GM19043 (cell line): ENCODE measurements around the gene NUP88.
"Not testable (repeated sequence)": the region's sequence is repeated elsewhere in the genome, so short reads cannot be mapped to it uniquely, and the experiment has no call there.

ENCODE experiments used
- ATAC-seq: cut with Tn5 transposase; IDR thresholded peaks from one replicate; pipeline ENCODE4 v1.9.1; 2021; ENCODE audit warnings: low read depth; ENCODE audit not compliant: unreplicated experiment

NUP88 gene

GRCh38 chr17:5419356-5419958, at the start of gene NUP88:
TSS of gene NUP88 (minus strand) at chr17:5419662. CDS start at chr17:5419650, 12 bp downstream.
- peak; percentile 81 for ATAC-seq

DNA sequence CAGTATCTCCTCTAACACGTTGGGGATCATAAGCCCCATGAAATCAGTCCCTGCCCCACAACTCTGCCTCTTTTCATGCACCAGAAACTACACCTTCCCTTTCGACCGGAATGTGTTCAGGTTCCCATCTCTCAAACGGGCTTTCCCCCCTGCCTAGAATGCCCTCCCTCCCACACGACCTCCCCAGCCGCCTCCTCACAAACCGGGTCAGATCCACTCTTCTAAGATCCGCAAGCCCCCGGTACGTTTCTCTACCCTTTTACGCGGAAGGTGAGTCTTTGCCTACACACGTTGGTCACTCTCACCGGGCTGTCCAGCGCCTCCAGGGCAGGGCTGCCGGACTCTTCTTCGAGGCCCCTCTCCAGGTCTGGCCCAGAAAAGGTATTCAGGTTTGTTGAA, 48.6 kb upstream of the NUP88 start:
- no peak for ATAC-seq

GRCh38 chr17:5467416-5467815, 48.0 kb upstream of the NUP88 start:
- ATAC-seq = no peak

DNA sequence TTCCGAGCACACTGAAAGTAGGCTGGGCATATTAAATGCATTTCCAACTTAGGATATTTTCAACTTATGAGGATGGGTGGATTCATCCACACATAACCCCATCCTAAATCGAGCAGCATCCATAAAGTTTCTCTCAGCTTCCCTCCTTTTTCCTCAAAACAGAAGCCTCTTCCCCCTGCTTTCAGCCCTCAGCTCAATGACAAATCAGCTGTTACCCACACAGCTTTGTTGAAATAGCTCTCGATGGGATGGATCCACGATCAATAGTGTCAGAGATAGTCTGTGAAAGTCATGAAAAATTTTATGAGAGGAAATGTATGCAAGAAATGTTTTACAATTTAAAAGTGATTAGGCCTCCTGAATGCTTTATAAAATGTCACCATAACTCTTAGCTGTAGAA, 46.8 kb upstream of the NUP88 start:
- no peak for ATAC-seq

- ATAC-seq = no peak
Observed at GRCh38 chr17:5464717-5465507, 45.5 kb upstream of the NUP88 start.

DNA sequence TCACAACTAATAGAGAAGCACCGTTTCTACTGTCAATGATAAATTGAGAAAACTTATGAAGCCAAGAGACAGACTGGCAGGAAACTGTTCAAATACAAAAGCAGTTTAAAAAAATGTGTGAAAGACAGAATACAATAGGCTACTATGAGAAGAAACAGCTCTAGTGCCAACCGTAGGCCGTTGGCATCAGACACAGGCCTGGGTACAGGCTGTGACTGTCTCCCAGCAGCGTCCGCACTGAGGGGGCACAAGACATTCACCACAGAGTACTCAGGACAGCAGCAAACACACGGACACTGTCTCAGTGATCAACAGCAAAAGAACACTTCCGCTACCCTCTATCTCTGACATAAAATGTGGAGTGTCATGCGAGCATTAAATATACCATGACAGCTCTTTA, 27.3 kb upstream of the NUP88 start:
- no peak for ATAC-seq

GRCh38 chr17:5444209-5444608, 24.7 kb upstream of the NUP88 start:
- no peak for ATAC-seq

DNA sequence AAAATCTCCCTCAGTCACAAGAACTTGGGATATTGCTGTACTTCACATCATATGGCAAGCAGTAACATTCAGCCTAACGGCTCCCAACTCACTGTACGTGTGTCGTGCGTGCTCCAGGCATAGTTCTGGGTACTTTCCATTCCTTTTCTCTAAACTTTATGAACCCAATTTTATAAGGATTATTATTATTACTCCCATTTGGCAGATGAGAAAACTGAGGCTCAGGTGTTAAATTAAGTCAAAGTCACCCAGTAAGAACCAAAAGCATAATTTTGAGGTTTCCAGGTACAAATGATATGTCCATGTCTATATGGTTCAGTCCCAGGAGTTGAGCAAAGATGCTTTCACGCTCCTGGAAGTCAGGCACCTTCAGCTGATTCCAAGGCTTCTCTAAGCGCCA, 24.3 kb upstream of the NUP88 start:
- ATAC-seq = no peak

- no peak for ATAC-seq
Observed at GRCh38 chr17:5439446-5439764, 19.9 kb upstream of the NUP88 start.

DNA sequence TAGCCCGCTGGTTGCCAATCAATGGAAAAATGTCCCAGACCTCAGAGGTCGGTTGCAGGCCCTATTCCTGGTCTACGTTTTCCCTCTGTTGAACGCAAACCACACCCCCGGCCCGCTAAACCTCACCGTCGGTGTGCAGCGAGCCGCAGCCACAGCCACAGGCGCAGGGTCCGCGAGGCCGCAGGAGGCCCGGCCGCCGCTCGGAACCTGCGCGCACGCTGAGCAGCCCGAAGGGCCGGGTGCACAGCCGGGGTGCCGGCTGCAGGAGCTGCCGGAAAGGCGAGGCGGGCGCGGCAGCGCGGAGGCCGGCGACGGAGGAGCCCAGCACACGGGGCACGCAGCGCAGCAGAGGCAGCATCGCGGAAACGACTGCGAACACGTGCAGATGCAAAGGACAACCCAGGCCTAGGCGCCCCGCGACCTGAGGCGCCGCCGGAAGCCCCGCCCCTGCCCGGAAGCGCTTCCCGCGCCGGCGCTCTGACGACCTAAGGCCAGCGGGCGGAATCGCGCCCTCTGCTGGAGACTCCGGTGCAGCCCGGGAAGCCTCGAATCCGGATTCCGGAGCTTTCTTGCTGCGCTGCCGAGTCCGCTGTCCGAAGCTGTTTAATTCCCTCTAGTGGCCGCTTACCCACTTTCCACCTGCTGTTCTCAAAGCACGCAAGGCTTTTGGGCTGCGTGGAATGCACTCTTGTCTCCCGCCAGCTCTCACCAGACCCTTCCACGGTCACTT, 19.4 kb upstream of the NUP88 start, which contains the start of gene C1QBP:
C1QBP (minus strand) TSS at position 440 of the 730 bp plus-strand sequence; CDS start at position 358, 82 bp downstream.
- peak; percentile 71 for ATAC-seq

DNA sequence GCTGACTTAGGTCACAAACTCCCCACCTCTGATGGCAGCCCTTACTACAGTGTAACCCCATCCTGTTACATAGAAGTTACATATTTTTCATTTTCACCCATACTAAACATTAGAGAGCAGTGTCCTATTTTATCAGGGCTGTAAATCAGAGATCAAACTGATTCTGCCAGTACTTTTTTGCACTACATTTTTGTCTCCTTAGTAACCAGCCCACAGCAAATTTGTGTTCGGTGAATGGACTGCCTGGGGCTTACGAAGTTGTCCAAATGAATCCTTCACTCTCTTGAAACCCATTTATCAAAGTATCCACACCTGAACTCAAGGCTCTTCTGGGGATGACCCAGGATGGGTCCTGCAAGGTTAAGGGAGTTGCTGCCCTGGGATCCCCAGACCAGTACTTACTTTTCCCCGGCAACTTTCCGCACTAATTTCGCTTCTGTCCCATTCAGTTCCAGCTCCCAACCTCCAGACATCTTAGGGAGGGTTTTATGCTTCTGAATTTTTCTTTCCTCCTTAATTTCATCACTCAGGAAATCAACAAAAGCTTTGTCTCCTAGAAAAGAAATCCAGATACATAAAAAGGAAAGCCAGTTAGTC, 18.4 kb upstream of the NUP88 start:
- no peak for ATAC-seq

DNA sequence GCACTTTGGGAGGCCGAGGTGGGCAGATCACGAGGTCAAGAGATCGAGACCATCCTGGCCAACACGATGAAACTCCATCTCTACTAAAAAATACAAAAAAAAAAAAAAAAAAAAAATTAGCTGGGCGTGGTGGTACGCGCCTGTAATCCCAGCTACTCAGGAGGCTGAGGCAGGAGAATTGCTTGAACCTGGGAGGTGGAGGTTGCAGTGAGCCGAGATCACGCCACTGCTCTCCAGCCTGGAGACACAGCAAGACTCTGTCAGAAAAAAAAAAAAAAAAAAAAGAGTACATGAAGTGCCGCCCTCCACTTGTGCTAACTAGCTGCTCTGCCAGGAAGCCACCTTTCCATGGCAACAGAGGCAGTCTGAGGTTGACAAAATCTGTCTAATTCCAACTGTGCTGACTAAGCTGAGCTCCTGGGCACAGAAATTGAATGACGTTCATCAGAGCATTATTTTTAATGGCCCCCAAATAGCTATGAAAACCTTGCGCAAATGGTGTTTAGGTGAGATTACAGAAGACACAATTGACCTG, 16.4 kb upstream of the NUP88 start:
- not testable (repeated sequence) for ATAC-seq

DNA sequence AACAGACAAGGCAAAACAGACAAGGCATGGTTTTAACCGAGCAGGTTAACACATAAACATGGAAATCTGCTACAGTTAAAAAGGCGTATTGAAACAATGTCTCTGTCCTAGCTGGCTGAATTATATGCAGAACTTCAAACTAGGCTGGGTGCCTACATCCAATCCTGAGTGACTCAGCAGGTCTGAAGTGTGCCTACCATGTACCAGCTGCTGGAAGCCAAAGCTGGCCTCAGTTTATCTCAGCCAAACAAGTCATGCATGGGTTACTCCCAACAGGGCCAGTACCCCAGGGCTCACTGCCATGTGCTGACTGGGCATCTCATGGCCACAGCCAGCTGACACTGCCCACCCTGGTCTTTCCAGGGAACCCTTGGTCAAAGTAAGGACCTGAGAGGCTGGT, 15.5 kb upstream of the NUP88 start:
- ATAC-seq = no peak

GRCh38 chr17:5431949-5432556, 12.6 kb upstream of the NUP88 start:
- no peak for ATAC-seq

DNA sequence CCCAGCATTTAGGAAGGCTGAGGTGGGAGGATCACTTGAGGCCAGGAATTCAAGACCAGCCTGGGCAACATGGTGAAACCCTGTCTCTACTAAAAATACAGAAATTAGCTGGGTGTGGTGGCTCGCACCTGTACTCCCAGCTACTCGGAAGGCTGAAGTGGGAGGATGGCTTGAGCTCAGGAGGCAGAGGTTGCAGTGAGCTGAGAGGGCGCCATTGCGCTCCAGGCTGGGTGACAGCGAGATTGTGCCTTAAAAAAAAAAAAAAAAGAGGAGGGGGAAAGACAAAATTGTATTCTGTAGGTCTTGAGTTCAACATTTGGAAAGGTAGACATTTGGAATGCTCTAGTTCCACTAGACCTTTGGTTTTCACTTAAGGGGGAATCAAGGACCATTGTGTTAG, 11.8 kb upstream of the NUP88 start:
- ATAC-seq = not testable (repeated sequence)

- ATAC-seq = no peak
Observed at GRCh38 chr17:5430413-5430999, 11.0 kb upstream of the NUP88 start.

DNA sequence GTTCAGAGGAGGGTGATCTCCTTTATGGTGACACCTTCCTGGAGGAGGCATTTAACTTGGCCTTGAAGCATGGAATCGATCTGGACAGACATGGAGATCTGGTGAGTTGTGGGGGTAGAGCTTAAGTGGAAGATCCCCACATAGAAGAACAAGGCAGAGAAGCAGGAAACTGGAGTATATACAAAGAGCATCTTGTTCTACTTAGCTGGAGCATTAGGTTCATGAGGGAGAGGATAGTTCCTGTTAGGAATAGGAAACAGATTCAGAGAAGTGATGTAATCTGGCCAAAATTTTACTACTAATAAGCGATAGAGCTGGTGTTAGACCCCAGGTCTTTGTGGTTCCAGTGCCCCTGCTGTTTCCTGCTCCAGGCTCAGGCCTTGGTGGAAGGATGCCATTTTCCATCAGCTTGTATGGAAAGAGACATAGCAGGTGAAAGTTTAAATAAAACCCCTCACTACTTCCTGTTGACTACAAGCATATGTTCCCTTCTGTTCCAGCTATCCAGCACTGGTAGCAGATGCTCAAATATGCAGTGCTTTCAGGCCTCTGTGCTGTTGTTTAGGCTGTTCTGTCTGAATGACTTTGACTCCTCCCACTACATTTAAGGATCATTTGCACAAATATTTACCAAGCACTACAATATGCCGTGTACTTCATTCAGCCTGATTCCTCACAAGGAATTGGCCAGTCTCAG, 9.9 kb upstream of the NUP88 start:
- ATAC-seq = no peak

DNA sequence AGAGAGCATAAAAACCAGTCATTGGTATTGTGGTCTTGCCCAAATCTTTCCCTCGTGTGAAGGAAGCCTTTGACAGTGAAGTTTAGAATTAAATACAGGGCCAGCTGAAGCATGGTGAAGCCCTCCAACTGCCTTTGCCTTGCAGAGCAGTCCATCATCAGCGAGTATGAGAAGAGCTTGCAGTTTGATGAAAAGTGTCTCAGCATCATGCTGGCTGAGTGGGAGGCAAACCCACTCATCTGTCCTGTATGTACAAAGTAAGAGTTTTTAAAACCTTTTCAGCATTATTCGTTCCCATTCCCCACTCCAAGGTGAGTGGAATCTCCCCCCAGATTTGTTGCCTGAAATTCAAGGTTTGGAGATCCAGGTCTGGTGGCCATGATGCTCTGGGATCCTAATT, 6.4 kb upstream of the NUP88 start:
- ATAC-seq = no peak

DNA sequence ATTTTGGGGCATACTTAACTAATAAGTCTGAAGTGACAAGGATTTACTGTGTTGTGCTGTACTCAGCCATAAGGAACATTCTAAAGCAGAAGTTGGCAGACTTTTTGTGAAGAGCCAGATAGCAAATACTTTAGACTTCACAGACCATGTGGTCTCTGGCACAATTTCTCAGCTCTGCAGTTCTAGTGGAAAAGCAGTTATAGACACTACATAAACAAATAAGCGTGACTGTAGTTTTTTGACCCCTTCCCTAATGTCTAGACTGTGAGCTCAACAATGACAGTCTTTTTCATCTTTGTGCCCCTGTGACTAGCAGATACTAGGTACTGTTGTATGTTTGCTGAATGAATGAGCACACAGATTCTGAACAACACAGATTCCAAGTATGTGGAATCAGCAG, 5.4 kb upstream of the NUP88 start:
- no peak for ATAC-seq

DNA sequence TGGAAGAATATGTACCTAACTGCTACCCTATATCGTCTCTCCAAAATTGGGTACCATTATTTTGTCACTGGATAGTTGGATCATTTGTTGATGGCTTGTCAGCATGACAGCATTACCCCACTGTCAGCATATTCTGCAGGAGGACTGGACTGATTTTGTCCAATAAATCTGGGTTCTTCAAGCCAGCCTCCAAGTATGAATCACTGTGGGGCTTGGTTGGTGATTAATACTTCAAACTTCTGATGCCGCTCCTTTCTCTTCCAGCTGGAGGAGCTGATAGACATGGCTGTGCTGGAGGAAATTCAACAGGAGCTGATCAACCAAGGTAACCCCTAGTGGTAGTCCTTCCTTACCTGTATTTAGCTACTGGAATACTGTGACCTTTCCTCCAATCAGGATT, 3.0 kb upstream of the NUP88 start:
- ATAC-seq = no peak
